PFSK-1 (cell line): Measurements from ENCODE around the gene EMCN.

Experiments used
- FOXP2 ChIP-seq: optimal IDR thresholded peaks from 2 replicates; pipeline ENCODE3; 2011; ENCODE audit warnings: borderline replicate concordance, control low read depth, inconsistent platforms; ENCODE audit not compliant: insufficient read depth; ENCODE audit errors: extremely low read length, extremely low read depth
- POLR2AphosphoS5 ChIP-seq: IDR thresholded peaks from 2 replicates; pipeline ENCODE4 v1.6.1; 2012; ENCODE audit warnings: low read depth, mild to moderate bottlenecking, control low read depth, low read length, moderate library complexity
- SIN3A ChIP-seq: IDR thresholded peaks from 2 replicates; pipeline ENCODE4 v1.6.1; 2012; ENCODE audit warnings: mild to moderate bottlenecking, low read length, moderate library complexity, borderline replicate concordance; ENCODE audit not compliant: insufficient read depth
- TAF1 ChIP-seq: IDR thresholded peaks from 2 replicates; pipeline ENCODE4 v1.6.1; 2012; ENCODE audit warnings: low read length, control low read depth, borderline replicate concordance; ENCODE audit not compliant: insufficient read depth
- TF ChIP-seq, protein P1 (sequence below), 2 experiments: IDR thresholded peaks; 2 replicates each; pipeline versions ENCODE4 v1.6.1 to v1.8.0; 2011 to 2012; ENCODE audit warnings: low read depth in 2 of 2, low read length in 2 of 2, control low read depth in 1 of 2, inconsistent platforms in 1 of 2, mild to moderate bottlenecking in 1 of 2, moderate library complexity in 1 of 2; ENCODE audit not compliant: insufficient read depth in 1 of 2

Gene EMCN

DNA sequence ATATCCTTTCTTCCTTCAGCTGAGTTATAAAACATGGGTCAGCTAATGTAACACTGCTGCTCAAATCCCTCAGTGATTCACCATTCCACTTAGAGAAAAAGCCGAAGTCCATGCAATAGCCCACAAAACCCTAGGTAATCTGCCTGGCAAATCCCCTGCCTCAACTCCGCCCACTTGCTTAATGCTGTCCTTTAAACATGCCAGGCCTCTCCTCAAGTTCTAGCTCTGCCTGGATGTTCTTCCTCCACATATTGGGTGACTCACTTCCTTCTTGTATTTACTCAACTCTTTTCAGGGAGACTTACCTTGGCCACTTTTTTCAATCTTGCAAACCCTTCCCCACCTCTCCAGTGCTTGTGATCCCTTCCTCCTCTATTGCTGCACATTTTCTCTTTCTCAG lies 89.8 kb downstream of the EMCN start:
- TF ChIP-seq POLR2AphosphoS5 (no peak), FOXP2 (no peak), TAF1 (no peak)

DNA sequence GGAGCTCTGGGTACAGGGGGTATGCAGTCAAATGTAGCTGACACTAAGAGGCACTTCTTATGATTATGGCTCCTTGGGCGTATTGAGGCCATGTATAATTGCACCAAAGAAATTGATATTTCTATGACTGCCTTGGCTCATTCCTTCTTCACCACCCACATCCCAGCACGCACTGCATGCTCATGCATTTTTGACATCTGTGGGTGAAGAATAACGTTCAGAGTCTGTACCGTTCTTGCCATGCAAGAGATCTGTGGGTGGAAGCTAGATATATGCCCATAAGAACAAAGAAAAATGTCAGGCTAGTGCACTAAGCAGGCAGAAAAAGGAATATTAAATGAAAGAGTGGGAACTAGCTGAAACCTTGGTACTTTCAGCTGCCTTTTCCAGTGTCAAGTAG lies 93.4 kb downstream of the EMCN start:
- TF ChIP-seq FOXP2 = no peak
- TF ChIP-seq, protein P1, sequence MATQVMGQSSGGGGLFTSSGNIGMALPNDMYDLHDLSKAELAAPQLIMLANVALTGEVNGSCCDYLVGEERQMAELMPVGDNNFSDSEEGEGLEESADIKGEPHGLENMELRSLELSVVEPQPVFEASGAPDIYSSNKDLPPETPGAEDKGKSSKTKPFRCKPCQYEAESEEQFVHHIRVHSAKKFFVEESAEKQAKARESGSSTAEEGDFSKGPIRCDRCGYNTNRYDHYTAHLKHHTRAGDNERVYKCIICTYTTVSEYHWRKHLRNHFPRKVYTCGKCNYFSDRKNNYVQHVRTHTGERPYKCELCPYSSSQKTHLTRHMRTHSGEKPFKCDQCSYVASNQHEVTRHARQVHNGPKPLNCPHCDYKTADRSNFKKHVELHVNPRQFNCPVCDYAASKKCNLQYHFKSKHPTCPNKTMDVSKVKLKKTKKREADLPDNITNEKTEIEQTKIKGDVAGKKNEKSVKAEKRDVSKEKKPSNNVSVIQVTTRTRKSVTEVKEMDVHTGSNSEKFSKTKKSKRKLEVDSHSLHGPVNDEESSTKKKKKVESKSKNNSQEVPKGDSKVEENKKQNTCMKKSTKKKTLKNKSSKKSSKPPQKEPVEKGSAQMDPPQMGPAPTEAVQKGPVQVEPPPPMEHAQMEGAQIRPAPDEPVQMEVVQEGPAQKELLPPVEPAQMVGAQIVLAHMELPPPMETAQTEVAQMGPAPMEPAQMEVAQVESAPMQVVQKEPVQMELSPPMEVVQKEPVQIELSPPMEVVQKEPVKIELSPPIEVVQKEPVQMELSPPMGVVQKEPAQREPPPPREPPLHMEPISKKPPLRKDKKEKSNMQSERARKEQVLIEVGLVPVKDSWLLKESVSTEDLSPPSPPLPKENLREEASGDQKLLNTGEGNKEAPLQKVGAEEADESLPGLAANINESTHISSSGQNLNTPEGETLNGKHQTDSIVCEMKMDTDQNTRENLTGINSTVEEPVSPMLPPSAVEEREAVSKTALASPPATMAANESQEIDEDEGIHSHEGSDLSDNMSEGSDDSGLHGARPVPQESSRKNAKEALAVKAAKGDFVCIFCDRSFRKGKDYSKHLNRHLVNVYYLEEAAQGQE (IDR thresholded peaks at IDR 0.05; ENCODE audit: insufficient read depth in 1 of 2, low read depth in 2 of 2, low read length in 2 of 2) = no peak
- no peak for TF ChIP-seq TAF1
- TF ChIP-seq POLR2AphosphoS5 = no peak
- TF ChIP-seq SIN3A = no peak

DNA sequence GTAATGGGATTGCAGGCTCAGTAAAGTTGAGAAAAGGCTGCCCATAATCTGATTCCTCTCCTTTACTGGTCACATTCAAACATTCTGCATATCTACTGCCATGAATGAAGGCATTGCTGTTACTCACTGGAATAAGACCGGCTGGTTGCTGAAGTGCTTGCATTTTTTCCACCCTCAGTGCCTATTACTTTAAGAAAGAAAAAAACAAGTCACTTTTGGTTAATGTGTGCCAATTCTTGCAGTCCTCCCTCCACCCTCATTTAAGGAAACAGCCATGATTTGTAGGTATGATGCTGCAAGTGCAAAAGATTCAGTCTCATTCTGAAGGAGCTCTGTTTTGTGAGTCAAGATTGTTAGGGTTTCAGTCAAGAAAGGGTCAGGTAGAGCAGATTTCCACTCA lies 94.9 kb downstream of the EMCN start:
- TF ChIP-seq POLR2AphosphoS5 = no peak
- TF ChIP-seq, protein P1 (IDR thresholded peaks at IDR 0.05; ENCODE audit: insufficient read depth in 1 of 2, low read depth in 2 of 2, low read length in 2 of 2) = no peak
- TF ChIP-seq TAF1 = no peak
- TF ChIP-seq SIN3A = no peak
- TF ChIP-seq FOXP2 = no peak

DNA sequence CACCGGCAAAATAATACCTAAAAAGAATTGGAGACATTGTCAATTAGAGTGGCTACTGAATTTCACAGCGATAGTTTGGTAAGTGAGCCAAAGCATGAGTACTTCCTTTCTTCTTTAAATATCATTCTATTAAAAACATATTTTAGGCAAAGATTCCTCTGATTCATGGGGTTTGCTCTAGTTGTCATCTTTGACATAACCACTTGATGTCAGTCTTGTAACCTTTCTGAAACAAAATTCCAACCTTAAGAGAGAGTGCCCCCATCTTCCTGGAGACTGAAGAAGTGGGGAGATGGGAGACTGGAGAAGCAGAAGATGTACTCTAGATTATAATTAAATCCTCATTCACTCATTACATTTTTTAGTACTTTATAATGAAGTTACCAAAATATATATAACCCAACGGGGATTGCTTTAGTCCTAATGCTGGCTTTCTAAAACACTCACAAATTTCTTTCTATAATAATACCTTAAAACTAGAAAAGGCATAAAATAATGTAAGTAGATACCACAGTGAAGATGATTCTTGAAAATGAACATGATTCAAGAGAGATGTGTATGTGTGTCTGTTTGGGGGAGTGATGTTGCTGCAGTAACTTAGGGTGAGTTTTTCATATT lies 96.4 kb downstream of the EMCN start:
- TF ChIP-seq POLR2AphosphoS5 = no peak
- TF ChIP-seq FOXP2 = no peak
- TF ChIP-seq TAF1 = no peak
- TF ChIP-seq SIN3A = no peak
- TF ChIP-seq, protein P1 (IDR thresholded peaks at IDR 0.05; ENCODE audit: insufficient read depth in 1 of 2, low read depth in 2 of 2, low read length in 2 of 2) = no peak

DNA sequence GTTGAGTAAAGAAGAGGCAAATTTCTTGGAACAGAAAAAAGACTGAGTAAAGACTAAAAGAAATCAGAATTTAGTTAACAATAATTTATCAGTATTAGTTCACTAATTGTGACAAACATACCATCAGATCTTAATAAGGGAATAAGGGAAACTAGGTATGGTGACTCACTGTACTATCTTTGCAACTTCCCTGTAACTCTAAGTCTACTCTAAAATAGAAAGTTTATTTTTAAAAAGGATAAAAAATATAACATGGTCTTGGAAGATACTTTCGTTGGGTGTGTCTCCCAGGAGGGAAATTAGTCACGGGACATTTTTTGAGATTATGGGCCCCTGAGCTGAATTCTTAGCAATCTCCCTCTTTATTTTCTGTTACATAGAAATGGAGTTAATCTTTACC lies 97.3 kb downstream of the EMCN start:
- TF ChIP-seq FOXP2 (no peak), SIN3A (no peak), POLR2AphosphoS5 (no peak), TAF1 (no peak)
- TF ChIP-seq, protein P1 (IDR thresholded peaks at IDR 0.05; ENCODE audit: insufficient read depth in 1 of 2, low read depth in 2 of 2, low read length in 2 of 2) = no peak
